DMS 273 (cell line): ENCODE data around the gene GSAP.
"Not testable (repeated sequence)": the region's sequence is repeated elsewhere in the genome, so short reads cannot be mapped to it uniquely, and the experiment has no call there.

Experiments used
- DNase-seq: peaks from one replicate; lab custom pipeline; 2025; ENCODE audit not compliant: unreplicated experiment; lab: John Stamatoyannopoulos, UW

The GSAP gene

DNA sequence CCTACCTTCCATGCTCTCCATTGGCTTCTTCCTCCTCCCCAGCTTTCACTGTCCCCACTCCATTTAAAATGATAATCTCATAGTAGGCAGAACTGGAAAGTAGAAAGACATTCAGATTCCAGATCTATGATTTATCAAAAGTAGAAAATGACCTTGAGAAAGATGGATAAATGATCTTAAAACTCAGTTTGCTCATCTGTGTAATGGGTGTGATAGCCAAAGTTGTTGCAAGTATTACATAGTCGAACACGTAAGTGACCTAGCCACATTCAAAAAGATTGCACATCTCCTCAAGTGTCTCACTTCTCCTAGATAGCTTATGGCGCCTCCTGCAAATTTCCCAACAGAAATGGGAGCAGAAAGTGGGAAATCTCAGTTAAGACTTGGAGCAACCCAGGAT is 126.8 kb downstream of the GSAP start:
- DNase-seq: no peak

- no peak for DNase-seq
These were observed 127.4 kb downstream of the GSAP start for GRCh38 chr7:77288676-77289320.

DNA sequence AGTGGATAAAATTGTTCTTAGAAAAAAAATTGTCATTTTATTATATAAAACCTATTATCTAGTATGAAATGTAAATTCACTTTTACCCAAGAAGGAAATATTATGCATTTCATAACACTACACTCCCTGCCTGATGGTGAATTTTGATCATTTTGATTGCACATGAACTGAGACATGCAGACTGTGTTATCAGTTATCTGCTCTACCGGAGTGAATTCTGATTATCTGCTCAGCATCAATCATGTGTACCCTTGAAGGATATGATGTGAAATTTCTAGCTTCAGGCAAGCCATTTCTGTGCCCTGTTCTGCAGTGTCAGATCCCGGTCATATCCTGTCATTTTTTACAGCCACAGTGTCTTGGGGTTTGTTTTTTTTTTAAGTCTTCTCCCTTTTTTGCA is 131.5 kb downstream of the GSAP start:
- no peak for DNase-seq

DNA sequence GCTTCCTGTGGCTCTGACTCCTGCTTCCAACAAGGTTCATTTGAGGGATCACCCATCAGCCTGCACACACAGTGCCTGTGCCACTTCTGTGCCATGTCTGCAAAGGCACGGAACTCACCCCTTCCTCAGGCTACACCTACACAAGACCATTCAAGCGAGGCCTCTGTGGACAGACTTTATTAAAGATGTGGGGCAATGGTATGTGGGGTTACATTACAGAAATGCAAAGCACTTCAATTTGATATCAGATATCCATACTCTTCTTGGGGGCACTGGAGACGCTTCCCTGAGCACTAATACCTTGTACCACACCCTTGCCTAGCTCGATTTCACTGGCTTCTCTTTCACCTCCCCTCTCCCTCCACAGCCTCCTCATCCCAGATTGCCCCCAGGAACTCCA is 132.1 kb downstream of the GSAP start:
- no peak for DNase-seq

DNA sequence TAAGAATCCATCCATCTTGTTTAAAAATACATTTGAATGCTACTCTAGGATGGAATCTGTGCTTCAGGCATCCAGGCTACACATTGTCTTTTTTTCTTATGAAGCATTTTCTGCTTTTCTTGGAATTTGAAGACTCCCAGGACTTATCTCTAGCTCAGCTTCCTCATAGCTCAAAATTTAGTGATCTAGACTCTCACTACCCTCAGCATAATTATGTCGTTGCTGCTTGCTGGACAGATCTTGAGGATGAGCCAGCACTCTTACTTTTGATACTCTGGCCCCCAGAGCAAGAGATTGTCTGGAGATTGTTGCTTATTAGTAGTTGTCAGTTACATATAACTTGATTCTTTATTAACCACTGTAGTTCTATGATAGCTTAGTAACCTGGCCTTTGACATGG is 133.3 kb downstream of the GSAP start:
- DNase-seq: no peak

DNA sequence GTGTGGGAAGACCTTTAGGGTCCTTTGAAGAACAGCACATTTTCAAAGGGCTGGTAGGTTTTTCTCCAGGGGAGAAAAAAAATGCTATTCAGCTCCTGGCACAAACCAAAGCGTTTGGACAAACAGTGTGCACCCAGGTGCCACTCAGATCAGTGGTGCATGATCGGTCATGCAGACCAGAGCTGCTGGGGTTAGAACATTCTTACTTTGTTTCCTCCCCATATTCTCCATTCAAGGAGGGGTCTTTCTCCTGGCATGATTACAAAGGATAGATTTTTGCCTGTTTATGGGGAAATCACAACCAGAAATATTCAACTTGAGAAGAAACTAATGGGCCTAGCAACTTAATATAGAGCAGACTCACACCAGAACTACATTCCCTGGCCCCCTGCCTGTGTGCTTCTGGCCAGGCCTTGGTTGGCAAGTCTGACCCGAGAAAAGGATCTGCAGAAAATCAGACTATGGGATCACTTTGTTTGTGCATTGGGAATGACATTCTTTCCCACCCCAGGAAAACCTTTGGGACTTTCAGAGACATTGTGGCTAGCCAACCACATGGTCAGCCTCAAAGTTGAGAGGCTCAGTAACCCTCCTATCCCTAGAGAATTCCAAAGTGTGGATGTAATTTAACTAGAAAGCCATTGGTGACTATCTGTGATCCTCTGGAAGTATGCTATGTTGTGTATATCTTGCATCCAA is 134.2 kb downstream of the GSAP start:
- no peak for DNase-seq

- DNase-seq: no peak
These were observed 140.0 kb downstream of the GSAP start for GRCh38 chr7:77276120-77276519.

DNA sequence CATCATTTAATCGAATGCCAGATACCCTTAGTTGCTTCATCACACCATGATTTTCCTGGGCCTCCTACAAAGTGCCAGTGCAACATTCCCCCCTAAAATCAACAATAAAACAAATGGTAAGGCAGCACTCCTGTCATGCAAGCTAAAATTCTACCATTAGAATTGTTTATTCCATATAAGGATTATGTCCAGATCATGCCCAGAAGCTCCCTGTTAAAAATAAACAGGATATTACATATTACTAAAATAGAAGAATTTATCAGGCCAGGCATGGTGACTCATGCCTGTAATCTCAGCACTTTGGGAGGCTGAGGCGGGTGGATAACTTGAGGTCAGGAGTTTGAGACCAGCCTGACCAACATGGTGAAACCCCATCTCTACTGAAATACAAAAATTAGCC is 140.5 kb downstream of the GSAP start:
- DNase-seq: not testable (repeated sequence)

DNA sequence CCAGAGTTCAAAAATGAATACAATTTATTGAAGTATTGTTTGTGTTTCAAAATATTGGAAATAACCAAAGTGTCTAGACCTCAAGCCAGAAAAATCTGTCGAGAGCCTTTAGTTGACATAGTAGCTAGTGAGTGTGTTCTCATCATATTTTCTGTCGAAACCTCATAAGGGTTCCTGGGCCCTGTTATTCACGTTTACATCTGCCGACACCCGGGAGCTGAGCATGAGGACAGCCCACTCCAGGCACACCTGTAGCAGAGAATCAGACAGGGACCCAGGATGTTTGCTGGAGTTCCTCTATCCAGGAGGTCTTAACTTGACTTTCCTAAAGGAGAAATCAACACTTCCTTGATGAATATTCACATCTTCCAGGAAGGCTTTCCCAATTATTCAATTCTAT is 144.4 kb downstream of the GSAP start:
- DNase-seq: no peak

GRCh38 chr7:77270094-77270480 is 146.1 kb downstream of the GSAP start:
- no peak for DNase-seq

DNA sequence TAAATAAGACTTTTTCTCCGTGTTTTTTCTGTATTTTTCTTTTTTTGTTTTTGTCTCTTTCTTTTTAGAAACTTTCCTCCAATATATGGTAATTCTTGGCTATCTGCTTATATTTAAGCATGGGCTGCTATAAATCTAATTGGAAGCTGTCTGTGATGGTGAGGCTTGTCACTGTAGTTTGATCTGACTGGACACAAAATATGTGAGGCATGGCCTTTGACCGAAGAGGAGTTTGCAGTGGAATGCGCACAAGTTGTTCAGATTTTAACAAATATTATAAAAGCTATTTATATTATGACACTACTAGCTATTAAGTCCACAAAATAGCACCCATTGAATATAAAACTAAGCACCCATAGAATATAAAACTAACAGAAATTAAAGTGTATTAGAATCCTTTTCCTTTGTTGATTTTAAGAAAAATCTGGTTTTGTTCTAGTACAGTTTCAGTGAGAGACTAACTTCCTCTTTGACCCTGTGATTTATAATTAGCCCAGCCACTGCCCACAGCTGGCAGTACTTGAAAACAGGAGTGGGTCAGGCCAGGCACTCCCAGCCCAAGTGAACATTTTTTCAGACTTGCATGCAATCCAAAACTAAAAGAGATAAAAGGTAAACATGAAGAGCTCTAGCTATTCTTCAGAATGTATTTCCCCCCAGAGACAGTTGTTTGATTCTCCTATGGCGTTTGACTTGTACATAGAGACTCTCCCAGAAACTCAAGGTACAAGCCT is 146.6 kb downstream of the GSAP start:
- DNase-seq: no peak

DNA sequence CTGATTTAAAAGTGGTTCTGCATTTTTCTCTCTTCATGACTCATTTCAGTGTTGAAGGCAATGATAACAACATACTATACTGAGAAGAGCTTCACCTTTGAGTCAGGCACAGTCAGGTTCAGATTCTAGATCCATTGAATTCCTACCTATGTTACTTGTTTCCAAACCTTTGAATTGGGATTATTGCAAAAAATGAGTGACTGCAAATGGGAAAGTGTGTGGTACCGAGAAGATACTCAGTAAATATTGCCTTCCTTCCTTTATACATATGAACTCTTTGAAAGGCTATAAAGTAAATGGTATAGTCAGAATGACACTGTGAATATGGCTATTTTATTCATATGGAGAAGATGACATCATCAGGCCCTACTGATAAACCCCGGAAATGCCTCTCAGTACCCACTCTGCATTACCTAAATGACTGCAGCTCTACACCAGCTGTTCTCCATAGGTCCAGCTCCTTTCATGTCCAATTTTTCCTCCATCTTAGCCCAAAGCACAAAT is 149.8 kb downstream of the GSAP start:
- no peak for DNase-seq

GRCh38 chr7:77265666-77266065 is 150.5 kb downstream of the GSAP start:
- no peak for DNase-seq

DNA sequence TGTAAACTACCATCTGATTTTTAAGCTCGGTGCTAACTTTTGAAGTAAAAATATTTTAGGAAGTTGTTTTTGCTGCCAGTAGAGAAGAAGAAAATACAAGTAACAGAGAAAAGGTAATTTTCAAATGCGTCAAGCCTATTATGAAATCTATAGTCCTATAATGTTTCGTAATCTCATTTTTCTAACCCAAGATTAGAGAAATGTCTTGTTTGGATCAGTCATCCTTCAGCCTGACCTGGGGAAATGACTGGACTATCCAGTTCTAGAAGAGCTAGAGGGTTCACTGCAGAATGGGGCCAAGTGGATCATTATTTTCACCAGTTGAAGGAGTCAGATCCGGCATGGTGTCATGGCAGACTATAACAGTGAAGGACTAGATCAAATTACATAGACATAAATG is 153.8 kb downstream of the GSAP start:
- no peak for DNase-seq
